HG03558 (cell line): Measurements from ENCODE around the gene EEFSEC.

Source experiments
- ATAC-seq: cut with Tn5 transposase; IDR thresholded peaks from one replicate; pipeline ENCODE4 v1.9.1; 2021; ENCODE audit warnings: moderate number of reproducible peaks; ENCODE audit not compliant: unreplicated experiment; ENCODE audit errors: extremely low read depth

Gene EEFSEC

DNA sequence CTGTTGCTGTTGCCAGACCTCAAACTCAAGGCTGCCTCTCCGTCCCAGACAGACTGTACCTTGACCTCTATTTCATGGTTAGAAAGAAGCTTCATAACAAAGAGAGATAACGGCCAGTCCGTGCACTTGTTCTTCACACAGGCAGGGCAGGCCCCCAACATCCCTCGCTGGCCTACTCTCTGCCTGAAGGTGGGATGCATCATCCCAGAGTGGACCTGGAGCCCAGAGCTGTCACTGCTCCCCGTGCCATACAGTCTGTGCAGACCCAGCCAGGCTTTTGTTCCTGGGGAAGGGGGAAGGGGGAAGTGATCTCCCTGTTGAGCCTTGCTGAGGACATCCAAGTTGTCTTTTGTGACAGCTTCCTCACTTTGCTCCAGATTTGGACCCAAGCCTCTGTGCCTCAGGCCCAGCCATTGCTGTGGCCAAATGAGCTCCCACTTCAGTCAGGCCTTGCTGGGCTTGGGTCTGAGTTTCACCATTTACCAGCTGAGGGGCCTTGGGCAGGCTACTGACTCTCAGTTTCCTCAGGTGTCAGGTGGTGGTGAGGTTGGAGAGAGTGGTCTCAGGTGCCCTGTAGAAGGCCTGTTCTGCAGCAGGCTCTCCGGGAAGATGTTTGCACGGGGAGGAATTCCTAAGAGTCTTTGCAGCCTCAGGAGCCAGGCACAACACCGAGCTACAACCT, 171.8 kb downstream of the EEFSEC start:
- no peak for ATAC-seq

DNA sequence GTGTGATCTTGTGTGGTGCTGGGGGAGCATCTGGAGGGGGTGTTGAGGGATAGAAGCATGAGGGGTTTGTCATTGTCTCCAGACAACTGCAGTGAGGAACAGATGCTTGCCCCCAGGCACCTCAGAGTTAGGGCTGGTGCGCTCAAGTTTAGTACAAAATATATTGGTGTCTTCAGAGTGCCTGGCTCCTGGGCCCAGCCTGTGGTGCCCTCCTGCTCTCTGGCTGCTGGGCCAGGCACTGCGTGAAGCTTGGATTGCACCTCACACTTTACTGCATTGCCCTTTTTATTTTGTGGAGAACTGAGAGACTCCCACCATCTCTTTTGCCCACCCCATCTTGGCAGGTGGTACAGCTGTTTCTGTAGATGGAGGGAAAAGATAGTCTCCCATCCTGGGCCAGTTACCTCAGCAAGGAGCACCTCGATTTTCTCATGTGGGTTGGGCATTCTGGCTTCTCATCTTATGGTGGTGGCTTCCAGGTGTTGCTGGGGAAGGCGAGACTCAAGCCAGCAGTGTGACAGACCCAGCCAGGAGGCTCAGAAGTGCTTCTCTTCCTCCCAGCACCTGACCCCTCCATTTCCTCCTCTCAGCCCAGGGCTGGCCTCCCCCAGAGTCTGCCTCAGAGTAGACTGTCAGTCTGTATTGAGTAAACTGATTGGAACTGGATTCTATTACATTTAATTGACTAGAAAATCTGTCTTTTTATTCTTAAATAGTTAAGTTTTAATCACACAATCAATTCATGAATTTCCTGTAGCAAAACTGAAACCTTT, 173.0 kb downstream of the EEFSEC start:
- ATAC-seq = no peak

DNA sequence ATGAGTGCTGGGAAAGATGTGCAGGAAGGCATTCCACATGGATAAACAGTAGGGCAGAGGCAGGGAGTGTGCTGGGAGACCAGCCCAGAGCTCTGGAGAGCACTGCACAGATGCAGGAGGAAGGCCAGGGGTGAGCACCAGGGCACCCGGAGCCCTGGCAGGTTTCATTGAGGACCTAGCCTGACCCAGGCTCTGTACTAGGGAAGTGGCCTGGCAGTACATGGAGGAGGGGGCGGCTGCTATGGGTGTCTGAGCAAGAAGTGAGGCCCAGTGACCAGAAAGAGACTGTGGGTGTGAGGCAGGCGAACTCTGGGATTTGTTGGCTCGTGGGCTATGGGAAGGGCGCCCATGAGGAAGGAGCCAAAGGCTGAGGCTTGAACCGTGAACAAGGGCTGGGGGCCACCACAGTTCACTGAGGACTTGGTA, 174.3 kb downstream of the EEFSEC start:
- no peak for ATAC-seq

DNA sequence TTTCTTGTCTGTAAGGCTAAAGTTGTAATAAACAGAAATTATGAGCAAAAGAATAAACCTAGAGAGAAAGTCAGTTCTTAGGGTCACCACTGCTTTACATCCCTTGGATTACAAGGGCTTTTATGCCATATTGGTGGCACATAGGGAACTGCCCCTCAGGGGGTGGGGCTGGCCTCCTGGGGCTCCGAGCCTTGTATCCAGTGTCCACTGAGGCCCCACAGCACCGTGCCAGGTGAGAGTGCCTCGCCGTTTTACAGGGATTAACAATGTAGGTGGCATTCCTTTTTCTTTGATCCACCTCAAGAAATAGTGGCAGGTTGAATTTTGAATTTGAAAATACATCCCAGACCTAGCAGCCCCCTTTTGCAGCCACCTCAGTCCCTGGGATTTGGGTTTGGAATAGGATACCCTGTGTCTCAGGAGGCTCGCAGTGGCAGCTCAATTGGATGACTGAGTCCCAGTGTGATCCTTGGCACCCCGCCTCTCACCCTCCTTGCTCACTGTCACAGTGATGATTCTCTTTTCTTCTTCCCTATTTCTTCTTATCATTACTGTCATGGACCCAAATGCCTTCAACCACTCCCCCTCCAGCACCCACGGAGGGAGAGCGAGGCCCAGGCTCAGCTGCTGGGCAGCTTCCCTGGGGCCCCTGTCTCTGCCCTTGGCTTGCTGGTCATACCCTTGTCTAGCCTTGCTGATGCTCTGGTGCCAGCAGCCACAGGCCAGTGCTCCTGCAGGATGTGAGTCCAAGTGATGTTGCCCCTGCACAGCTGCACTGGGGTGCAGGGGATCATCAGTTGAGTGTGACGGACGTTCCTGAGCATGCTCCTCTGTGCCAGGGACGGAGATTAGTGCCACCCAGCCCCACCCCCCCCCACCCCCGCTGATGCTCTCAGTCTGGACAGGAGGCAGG, 175.5 kb downstream of the EEFSEC start:
- ATAC-seq = no peak

DNA sequence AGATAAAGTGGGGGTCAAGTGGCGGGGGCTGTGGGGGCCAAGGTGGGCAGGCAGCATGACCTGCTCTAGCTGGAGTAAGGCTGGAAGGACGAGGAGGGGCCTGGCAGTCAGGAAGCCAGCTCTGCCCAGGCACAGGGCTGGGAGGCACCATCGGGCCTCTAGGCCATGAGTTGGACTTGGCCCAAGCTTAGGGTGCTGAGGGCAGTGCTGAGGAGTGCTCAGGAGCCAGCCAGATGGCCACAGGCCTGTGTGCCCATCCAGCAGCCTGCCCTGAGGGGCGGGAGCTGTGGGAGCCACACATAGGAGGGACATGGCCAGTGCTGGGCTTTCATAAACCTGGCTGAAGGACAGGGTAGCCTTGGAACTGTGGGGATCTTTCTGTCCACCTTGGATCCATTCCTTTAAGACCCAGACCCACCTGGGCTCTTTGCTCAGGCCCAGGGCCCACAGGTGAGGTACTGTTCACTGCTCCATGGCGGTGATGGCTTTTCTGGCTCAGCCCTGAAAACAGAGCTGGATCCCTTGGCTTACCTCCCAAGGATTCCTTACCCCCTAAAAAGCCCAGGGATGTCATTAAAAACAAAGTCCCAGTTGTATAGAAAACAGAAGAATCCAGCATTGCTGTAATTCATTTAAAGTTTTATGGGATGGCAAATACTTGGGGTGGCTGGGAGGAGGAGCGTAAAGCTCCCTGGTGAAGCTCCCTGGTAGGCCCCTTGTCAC, 176.4 kb downstream of the EEFSEC start:
- ATAC-seq = no peak

DNA sequence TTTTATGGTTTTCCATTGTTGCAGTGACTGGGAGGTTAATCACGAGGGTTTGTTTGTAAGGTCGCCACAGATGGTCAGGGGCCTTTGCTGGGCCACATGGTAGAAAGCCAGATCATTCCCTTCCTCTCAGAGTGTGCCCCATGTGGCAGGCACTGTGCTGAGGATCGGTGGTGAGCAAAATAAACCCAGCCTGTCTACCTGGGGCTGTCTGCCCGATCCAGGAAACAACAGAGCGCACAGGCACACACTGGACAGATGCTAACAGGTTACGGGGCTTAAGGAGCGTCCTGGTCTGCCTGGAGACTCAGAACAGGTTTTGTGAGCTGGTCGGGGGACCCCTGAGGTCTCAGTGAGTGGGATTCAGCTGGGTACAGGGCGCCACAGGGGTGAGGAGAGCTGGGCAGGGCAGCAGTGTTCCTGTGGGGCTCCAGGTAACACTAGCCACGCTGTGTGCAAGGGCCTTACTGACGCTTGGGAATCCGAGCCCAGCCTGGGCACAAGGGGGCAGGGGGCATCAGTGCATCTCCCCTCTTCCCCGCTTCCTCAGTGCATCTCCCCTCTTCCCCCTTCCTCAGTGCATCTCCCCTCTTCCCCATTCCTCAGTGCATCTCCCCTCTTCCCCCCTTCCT, 177.0 kb downstream of the EEFSEC start:
- no peak for ATAC-seq

DNA sequence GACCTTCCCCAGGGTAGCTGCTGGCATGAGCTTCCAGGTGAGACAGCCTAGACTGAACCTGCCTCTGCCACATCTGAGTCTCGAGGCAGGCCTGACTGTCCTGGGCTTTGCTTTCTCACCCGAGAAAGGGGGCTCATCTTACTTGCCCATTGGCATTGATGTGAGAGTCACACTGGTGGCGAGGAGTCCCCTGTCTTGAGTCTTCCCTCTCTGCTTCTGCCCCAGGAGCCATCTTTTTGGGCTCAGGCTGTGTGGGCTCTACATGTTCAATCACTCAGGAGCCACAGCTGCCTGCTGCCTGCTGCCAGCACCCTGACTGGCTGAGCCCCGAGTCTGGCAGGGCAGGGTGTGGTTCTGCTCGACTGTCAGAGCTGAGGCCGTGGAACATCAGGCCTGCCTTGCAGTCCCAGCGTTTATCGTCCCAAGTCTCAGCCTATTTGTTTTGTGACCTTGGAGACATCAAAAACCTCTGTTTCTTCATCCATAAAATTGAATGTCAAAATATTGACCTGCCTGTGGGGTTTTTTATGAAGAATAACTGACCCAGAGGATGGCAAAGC, 180.9 kb downstream of the EEFSEC start:
- ATAC-seq = no peak

DNA sequence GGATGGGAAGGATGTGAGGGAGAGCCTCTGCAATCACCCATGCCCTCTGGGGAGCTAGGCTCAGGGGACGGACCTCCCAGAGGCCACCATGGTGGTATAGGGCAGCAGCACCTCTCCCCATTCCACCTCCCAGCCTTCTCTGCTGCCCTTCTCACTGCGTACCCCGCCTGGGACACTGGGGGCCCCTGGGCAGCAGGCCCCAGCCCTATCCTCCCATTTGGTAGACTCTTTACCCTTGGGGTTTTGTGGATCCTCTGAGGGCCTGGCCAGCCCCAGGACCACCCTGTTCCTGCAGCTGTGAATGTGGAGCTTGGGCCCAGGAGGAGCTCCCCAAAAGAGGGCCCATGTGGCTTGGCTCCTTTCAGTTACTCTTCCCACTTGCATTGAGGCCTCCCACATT, 181.5 kb downstream of the EEFSEC start:
- no peak for ATAC-seq

DNA sequence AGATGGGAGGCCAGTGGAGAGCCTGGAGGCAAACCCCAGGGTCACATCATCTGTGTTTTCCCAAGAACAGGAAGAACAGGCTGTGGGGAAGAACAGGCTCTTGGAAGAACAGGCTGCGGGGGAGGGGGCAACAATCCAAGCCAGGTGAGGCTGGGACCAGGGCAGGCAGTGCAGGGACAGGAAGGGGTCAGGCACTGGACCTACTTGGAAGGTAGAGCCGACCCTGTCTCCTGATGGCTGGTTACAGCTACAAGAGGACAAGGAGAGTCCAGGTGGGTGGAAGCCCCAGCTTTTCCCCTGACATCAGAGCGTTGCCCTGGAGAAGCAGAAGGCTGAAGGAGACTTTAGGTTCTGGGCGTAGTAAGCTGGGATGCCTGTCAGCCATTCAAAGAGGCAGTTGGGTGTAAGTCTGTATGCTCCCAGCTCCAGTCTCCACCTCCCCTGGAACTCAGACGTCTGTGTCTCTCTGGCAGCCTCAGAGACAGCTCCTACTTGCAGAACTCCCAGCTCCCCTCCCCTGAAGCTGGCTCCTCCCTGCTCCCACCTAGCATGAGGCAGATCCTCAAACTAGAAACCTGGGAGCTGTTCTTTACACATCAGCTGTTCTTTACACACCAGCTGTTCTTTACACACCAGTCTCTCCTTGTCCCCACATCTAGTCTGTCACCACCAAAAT, 182.5 kb downstream of the EEFSEC start:
- ATAC-seq = no peak

DNA sequence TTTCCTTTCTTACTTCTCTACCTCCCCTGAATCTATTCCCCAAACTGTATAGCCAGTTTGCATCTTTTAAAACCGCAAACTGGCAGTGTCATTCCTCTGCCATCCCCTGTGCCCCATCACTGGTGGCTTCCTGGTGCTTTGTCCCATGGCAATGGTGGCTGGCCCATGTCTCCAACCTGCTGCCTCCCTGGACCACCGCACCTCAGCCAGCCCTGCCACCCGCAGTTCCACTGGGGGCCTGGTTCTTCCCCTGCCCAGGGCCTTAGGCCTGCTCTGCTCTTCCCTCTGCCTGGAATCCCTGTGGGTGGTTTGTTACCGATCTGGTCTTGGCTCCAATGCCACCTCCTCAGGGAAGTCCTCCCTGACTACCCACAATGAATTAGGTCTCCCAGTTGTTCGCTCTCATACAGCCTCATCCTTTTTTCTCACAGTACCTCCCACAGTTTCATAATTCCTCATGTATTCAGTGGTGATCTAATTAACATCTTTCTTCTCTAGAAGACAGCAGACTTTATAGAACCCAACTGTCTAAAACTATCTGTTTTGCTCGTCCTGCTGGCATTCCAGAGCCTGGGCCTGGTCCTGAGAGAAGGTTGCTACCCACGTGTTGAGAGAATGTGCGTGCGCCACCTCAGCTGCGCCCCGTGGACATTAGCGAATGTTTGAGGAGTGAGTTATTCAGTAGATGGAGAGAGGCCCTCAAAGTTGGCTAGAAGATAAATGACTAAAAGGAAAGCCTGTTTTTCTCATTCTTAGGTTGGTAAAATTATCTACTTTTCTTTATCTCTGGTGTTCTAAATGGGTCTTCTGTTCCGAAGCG, 183.3 kb downstream of the EEFSEC start:
- no peak for ATAC-seq

DNA sequence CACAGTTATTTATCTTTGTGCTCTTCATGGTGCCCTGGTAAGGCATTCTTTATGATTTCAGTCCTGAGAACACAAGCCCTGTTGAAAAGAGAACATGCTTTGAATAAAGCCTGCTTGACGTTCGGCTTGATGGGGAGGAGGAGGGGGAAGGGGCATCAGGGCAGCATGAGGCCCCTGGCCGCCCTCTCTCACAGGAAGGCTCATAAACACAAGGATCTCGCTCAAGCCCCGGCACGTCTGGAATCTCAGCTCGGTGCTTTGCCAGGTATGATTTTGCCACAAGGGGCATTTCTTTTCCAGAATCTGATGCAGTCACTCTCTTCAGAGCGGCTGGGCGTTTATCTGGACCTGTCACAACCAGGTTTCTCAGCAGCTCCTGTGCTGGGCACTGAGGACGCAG, 184.0 kb downstream of the EEFSEC start:
- ATAC-seq = no peak

DNA sequence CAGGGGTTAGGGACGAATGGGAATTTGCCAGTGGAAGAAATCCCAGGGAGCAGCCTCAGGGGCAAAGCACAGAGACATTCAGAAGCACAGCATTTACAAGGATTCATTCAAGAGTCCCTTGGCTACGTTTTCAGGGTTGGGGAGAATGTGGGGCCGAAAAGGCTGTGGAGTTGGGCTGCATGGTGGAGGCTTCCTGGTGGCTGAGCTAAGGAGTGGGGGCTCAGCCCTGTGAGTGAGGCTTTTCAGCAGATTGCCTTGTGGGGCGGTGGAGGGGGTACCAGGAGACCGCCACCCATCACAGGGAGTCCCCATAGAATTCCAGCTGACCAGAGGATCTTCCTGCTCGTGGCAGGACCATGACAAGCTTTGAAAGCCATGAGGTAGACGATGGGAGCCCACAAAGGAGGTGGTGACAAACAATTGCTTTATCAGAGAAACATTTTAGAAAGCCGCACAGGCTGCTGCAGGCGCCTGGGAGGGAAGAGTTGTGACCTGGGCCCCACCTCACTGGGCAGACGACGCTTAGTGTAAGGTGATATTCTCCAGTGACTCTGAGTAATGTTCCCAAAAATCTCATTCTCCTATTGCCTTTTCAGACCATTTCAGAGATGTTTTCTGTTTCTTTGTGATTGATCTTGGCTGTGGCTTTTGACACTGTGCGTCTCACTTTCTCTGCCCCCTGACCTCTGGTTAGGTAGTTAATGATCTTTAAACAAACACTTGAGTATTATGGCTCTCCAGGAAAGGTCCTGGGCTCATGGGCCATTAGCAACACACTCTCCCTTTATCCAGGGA, 185.5 kb downstream of the EEFSEC start:
- ATAC-seq = no peak

DNA sequence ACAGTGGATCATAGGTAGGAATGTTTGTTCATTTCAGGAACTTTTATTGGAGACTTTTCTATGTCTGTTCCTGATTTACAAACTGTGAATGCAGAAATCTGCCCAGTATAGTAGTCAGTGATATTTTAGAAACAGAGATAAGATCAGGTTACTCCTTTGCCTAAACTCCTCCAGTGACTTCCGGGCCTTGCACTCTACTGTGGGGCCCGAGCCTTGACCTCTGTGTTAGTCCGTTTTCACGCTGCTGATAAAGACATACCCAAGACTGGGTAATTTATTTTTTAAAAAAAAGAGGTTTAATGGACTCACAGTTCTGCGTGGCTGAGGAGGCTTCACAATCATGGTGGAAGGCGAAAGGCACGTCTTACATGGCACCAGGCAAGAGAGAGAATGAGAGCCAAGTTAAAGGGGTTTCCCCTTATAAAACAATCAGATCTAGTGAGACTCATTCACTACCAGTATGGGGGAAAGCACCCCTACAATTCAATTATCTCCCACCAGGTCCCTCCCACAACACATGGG, 186.3 kb downstream of the EEFSEC start:
- ATAC-seq = no peak

DNA sequence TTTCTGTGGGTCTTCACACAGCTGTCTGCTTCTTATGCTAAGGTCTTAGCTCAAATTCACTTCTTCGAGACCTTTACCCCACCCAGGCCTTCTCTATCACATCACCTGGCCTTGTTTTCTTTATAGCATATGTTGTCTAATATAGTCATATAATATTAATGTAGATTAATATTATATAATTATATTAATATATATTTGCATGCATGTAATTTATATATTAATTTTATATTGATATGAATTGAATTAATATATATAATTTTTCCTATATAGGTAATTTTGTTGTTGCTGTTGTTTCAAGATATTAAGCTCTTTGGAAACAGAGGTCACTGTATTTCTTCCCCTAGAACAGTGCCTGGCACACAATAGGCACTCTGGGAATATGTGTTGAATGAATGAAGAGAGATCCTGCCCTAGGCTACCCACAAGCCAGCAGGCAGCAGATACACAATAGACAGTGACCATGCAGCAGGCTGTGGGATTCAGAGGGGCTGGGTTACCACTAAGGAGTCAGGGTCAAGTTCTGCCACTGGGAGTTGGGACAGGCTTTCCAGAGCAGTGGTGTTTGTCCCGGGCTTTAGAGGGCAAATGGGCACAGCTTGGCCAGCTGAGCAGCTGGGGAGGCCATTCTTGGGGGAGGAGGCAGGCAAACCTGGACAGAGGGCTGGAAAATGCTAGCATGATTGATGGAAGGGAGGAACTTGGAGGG, 187.1 kb downstream of the EEFSEC start:
- no peak for ATAC-seq

DNA sequence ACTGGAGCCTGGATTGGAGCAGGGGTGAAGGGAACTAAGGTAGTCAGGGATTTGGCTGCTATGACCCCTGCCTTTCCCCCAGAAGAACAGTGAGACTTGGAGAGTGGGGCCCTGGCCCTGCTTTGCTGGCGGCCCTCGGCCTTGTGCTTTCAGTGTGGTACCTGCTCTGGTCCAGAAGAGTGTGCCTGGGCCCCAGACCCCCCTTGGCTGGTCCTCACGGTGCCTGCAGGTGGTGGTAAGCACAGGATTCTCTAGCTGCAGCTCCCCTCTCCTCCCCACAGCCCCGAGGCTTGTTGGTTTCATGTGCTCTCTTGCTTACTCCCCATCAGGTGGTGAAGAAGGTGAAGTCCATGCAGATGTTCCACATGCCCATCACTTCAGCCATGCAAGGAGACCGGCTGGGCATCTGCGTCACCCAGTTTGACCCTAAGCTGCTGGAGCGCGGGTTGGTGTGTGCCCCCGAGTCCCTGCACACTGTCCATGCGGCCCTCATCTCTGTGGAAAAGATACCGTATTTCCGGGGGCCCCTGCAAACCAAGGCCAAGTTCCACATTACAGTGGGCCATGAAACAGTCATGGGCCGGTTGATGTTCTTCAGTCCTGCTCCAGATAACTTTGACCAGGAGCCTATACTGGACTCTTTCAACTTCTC, 187.7 kb downstream of the EEFSEC start:
- ATAC-seq = no peak
